ENCODE measurements around the gene MOCS3.
A peak's percentile ranks its signal among the peaks of the same experiment; 100 is the strongest.

The MOCS3 gene

DNA sequence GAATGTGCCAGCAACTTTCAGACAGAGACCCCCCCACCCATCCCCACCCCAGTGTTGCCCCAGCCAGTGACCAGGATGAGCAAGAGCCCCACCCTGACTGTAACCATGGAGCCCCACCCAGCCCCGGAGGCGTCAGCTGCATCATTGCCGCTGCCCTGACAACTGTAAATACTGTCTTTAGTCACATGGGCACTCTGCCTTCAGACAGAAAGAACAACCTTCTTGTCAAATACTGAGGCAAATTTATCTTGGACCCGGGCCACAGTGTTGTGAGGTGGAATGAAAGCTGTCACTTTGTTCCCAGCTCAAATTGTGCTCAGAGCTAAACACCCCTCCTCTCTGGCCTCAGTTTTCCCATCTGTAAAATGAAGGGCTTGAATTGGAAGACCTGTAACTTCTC, 23.7 kb downstream of the MOCS3 start:
- DNase-seq (ENCODE audit: low read depth) = no peak

GRCh38 chr20:50983321-50983720, 24.7 kb downstream of the MOCS3 start:
- DNase-seq (ENCODE audit: low read depth) = no peak

DNA sequence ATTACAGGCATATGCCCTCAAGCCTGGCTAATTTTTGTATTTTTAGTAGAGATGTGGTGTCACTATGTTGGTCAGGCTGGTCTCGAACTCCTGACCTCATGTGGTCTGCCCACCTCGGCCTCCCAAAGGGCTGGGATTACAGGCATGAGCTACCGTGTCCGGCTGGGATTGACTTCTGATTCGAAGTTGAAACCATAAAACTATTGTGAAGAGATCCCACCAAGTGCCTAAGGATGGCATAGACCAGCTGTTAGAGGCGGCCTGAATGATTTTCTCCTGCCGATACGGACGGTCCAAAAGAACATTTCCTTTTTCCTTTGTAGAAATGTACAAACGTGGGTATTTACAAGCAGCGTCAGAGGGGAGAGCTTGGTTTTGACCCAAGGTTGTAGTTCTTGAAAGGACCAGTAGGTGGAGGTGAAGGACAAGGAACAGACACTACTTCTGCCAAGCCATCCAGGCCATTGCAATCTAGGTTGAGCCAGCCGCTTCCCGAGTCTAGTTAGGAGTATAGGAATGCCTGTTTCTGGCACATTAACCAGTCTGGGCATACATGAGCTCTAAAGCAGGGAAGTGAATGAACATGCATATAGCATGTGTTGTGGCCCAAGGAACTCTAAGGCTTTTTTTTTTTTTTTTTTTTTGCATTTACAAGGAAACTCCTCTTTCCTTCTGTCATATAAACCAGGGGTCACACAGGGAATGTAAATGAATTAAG, 29.0 kb downstream of the MOCS3 start:
- peak; percentile 75 for DNase-seq (ENCODE audit: low read depth)

- DNase-seq (ENCODE audit: low read depth) = no peak
These were observed 32.5 kb downstream of the MOCS3 start for GRCh38 chr20:50991076-50991475.

GRCh38 chr20:50992336-50992732, 33.7 kb downstream of the MOCS3 start:
- DNase-seq (ENCODE audit: low read depth) = no peak

GRCh38 chr20:50992733-50993457, 34.3 kb downstream of the MOCS3 start:
- DNase-seq (ENCODE audit: low read depth) = no peak

- no peak for DNase-seq (ENCODE audit: low read depth)
These were observed 35.3 kb downstream of the MOCS3 start for GRCh38 chr20:50993876-50994275.

- no peak for DNase-seq (ENCODE audit: low read depth)
These were observed 36.9 kb downstream of the MOCS3 start for GRCh38 chr20:50995506-50995905.

DNA sequence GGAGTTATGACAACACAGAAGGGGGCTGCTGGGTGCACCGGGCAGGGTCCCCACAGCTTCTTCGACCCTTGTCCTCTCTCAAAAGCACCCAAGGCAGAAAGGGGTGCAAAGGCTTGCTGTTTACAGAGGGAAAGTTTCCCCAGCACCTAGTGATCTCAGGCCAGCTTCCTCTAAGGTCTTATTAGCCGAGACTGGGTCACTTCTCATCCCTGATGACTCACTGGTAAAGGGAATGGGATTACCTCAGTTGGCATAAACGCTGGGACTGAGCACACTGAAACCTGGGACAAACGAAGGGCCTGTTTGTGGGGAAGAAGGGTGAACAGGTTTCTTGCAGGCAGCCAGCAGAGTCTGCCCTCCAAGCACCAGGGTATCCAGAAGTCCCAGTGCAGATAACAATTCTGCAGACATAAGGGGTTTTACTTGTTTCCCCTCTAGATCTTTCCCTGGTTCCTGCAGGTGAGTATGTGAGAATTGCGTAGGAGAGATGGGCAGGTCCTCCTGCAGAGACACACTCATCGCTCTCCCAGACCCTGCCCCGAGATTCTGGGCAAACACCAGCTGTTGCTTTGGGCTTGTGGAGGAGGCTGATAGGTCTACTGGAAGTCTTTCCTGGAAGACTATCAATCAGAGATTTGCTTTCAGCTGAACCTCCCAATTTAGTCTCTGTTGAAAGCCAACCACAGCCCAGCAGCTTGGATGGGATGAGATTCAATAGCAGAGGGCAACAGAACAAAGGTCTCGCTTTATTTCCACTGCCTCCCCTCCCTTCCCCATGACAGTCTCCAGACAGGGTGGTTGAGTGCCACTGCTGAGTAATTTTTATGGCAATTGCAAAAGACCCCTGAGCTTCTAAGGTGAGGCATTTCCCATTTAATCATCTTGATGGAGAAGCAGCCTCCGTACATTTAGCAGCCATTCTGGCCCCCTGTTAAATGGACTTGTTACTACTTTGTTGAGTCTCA, 38.6 kb downstream of the MOCS3 start:
- no peak for DNase-seq (ENCODE audit: low read depth)

DNA sequence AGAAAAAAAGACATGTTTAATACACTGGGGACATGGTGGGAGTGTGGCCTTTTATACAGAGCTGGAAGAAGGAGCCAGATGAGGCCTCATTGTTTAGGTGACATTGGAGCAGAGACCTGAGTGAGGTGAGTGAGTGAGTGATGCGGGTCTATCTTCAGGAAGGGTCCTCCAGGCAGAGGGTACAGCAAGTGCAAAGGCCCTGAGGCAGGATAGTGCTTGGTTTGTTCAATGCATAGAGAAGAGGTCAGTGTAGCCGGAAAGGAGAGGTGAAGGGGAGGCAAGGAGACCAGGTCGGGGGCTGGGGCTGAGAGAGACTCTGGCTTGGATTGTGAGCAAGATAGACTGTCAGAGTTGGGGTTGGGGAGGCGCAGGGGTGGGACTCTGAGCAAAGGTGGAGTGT, 40.7 kb downstream of the MOCS3 start:
- no peak for DNase-seq (ENCODE audit: low read depth)

DNA sequence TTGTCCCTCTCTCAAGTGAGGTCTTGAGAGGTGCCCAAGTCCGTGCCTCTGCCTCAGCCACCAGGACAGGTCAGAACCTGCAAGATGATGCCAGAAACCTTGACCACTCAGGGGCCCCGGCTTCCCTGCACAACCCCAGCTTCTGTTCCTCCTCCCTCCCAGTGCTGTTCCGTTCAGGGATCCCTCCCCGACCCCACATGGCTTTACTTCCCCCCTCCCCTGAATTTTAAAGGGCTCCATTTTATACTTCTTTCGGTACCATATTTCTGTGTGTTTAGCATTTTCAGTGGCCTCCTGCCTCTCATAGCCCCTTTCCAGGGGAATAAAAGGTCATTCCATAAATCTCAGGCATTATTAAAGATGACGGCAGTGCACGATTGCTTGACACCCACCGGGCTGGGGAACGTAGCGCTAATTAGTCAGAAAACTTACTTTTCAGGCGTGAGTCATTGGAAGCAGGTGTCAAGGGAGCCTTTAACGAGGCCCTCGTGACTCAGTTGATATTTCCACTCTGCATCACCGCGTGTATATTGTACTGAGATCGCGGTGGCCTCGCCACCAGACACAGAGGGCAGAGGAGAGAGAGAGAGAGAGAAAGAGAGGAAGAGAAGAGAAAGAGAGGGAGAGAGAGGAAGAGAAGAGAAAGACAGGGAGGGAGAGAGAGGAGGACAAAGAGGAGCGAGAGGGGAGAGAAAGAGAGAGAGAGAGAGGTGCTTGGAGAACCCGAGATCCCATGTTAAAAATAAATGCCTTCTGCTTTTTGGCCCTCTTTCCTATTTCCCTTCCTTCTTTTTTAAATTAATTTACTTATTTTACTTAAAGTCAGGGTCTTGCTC, 43.0 kb downstream of the MOCS3 start:
- no peak for DNase-seq (ENCODE audit: low read depth)

DNA sequence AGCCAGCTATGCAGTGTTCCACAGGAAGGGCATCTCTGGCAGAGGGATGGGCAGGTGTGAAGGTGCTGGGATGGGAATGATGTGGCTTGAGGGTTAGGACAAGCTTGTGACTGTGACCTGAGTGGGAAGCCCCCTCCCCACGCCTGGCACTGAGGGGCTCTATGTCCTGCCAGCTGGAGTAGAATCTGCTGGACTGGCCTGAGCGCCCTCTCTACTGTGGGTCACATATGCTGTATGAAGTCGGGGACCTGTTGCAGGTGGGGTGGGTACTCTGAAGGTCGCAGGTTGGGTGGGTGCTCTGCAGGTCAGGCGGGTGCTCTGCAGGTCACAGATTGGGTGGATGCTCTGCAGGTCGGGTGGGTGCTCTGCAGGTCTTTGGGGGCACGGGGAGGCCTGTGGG, 44.0 kb downstream of the MOCS3 start:
- no peak for DNase-seq (ENCODE audit: low read depth)

DNA sequence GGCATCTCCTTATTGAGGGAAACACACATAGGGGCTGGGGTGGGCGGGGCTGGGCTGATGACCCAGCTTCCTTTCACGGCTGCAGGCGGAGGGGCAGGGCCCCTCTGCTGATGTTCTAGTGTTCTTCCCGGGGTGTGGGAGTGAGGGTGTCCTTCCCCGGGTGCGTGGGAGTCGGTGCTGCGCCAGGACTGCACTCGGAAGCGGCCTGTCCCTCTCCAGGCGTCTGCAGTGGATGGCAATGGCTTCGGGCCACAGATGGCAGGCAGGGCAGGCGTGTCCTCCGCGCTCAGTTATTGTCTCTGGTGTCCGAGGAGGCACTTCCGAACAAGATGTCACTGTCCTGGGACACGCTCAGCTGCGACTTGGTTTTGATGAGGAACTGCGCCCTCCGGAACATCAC, 45.1 kb downstream of the MOCS3 start:
- no peak for DNase-seq (ENCODE audit: low read depth)

- DNase-seq (ENCODE audit: low read depth) = no peak
These were observed 45.7 kb downstream of the MOCS3 start for GRCh38 chr20:51004305-51004727.

- no peak for DNase-seq (ENCODE audit: low read depth)
These were observed 46.2 kb downstream of the MOCS3 start for GRCh38 chr20:51004781-51005180.

- no peak for DNase-seq (ENCODE audit: low read depth)
These were observed 46.6 kb downstream of the MOCS3 start for GRCh38 chr20:51005214-51005613.

GRCh38 chr20:51008718-51009117, 50.1 kb downstream of the MOCS3 start:
- DNase-seq (ENCODE audit: low read depth) = no peak

GRCh38 chr20:51009303-51010042, 50.9 kb downstream of the MOCS3 start:
- DNase-seq (ENCODE audit: low read depth) = no peak

DNA sequence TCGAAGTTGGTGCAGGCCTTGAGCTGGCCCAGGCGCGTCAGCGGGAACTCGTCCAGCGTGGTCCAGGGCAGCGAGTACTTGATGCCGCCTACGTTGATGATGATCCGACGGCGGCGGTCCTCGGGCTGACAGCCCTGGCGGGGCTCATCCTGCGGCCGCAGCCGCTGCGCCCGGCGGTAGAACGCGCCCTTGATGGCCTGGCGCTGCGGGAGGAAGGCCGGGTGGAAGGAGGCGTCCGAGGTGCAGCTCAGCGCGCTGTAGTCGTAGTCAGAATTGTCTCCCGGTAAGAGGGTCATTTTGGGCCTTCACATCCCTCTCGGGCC, 51.4 kb downstream of the MOCS3 start:
- DNase-seq (ENCODE audit: low read depth) = no peak

DNA sequence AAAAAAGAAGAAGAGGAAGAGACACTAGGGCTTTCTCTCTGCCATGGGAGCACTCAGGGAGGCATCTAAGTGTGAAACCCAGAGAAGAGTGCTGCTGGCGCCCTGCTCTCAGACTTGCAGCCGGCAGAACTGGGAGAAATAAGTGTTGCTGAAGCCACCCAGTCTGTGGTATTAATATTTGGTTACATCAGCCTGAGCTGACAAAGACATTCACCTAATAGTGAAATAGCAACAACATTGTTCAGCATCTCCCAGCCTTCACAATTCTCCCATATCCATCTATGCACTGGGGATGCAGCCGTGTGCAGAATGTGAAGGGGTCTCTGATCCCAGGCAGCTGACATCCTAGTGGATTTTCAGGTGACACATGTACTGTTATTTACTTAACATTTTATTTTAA, 52.3 kb downstream of the MOCS3 start:
- no peak for DNase-seq (ENCODE audit: low read depth)

DNA sequence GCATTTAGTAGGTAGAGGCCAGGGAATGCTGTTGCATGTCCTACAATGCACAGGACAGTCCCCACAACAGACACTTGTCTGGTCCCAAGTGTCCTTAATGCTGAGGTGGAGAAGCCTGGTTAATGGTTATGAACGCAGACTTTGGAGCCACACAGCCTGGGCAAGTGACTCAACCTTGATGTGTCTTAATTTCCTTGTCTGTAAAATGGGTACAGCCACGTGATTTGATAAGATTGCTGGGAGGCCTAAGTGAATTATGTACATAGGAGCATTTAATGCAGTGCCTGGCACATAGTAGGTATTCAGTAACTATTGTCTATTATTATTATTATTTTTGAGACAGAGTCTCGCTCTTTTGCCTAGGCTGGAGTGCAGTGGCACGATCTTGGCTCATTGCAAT, 52.9 kb downstream of the MOCS3 start:
- no peak for DNase-seq (ENCODE audit: low read depth)
